HG03558 (cell line): Measurements from ENCODE around the gene ART3.
"Not testable (repeated sequence)": the region's sequence is repeated elsewhere in the genome, so short reads cannot be mapped to it uniquely, and the experiment has no call there.

Experiments used
- ATAC-seq: cut with Tn5 transposase; IDR thresholded peaks from one replicate; pipeline ENCODE4 v1.9.1; 2021; ENCODE audit warnings: moderate number of reproducible peaks; ENCODE audit not compliant: unreplicated experiment; ENCODE audit errors: extremely low read depth

The ART3 gene, protein sequence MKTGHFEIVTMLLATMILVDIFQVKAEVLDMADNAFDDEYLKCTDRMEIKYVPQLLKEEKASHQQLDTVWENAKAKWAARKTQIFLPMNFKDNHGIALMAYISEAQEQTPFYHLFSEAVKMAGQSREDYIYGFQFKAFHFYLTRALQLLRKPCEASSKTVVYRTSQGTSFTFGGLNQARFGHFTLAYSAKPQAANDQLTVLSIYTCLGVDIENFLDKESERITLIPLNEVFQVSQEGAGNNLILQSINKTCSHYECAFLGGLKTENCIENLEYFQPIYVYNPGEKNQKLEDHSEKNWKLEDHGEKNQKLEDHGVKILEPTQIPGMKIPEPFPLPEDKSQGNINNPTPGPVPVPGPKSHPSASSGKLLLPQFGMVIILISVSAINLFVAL

DNA sequence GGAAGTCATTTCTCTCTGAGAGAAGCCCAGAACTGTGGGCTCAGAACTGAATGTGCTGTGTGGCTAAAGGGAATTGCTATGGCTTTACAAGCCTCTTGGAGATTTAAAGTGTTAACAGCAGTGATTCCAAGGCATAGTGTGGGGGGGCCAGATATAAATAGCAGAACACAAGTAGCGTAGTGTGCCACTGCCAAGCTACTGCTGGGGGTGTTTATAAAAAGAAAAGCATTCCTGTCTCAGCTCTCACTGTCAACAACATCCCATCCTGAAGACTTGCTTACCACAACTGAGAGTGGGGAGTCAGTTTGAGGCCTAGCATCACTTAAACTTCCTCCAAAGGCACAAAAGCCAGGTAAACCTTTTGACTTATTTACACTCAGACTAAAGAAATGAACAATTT lies at the start of gene ART3:
ART3 (plus strand) TSS at position 242 of the 400 bp plus-strand sequence. CDS start 1,181 bp downstream, outside the sequence.
- no peak for ATAC-seq

DNA sequence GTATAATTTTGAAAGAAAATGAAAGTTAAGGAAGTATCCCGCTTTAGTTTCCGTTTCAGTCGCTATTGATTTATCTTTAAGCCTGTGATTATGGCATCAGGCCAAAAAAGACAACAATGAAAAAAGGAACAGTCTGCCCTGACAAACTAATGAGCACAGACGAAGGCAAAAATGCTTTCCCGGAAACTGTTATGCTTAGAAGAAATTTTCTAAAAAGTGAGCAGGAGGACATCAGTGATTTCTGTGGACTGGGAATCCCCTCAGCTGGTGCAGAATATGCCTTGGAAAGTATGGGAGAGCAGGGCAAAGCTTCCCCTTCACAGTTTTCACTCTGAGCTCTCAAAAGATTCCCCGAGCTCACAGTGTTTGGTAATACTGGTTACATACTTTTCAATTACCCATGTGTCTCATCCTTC lies 46.2 kb upstream of the ART3 start:
- no peak for ATAC-seq

DNA sequence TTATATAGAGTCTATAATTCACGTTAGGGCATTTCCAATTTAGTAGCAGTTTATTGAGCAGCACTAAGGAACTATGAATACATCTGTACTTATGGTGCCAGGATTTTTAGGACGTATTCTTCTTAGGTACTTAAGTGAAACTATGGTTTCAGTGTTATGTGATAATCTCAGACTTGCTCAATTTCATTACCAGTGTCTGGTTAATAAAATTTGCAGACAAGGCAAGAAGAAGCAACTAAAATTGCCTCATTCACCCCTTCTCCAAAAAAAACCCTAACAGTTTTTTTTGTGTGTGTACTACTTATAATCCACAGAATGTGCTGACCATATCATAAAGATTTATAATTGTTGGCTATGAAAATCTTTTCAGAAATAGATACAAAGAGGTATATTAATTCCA lies 45.2 kb upstream of the ART3 start:
- ATAC-seq = no peak

DNA sequence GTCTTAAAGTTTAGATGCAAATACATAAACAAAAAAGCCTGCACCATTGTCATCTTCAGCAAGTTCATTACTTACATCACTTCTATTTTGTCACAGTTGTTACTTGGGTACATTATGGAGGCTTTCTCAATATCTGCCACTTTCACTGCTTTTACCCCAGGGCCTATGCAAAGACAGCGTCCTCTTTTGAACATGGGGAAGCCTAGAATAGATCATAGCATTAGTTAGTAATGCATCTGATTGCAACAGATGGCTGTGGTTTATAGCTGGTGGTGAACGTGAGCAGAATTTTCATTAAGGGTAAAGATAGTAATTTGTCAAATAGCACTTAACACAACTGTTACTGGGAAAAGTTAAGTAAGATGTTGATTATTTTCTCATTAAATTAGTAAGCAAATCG lies 39.4 kb upstream of the ART3 start:
- no peak for ATAC-seq

DNA sequence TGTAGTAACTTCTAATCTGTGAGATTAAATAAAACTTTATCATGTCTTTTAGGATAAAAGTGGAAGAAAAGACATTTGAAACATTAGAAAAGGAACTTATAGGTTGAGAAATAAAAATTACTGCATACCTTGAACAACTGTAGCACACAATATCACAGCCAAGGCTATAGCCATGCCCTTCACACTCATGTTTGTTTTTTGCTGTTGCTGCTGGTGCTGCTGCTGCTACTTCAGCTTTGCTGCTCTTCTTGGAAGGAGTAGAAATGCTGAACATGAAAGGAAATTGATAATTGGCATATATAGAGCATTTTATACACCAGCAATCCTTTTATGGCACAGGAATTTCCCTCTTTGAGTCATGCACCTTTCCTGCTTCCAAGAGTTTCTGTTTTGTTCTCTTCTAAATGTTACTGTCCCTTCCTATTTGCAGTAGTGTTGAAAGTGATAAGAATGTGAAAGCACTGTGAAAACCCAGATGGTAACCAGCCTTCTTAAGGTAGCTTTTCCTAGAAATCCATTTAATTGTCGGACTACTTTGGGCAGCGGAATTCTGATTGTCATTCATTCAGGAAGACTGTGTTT lies 38.6 kb upstream of the ART3 start, which contains the start of gene CXCL11:
CXCL11 (minus strand) TSS at position 272 of the 582 bp plus-strand sequence; CDS start at position 189, 83 bp downstream.
- no peak for ATAC-seq

DNA sequence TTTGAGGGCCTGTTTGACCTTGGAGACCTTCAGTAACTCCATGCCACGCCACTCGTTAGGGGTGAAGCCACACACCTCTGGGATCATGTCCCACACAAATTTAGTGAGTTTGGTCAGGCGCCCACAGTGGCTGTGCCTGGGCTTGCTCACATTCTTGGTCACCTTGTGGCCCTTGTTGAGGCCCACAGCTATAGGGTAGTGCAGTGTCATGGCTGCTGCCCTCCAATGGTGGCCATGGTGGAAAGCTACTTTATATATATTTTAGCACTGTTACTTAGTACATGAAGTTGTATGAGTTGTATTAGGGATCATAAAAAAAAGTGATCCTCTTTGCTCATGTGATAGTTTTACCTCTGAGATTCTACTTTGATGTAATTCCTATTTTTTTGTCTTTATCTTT lies 37.7 kb upstream of the ART3 start:
- no peak for ATAC-seq

DNA sequence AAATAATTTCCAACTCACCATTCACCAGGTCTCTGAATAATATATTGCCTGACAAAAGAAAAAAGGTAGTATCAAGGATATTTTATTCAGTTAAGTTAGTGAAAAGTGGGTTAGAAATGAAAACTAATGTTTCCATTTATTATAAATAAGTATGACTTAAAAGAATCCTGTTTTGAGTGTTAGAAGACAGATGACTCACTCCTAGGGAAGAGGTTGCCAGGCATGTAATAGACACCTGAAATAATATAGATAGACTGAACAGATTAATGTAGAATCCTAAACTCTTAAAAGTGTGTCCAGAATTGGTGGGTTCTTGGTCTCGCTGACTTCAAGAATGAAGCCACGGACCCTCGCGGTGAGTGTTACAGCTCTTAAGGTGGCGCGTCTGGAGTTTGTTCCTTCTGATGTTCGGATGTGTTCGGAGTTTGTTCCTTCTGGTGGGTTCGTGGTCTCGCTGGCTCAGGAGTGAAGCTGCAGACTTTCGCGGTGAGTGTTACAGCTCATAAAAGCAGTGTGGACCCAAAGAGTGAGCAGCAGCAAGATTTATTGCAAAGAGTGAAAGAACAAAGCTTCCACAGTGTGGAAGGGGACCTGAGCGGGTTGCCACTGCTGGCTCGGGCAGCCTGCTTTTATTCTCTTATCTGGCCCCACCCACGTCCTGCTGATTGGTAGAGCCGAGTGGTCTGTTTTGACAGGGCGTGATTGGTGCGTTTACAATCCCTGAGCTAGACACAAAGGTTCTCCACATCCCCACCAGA lies 32.1 kb upstream of the ART3 start:
- not testable (repeated sequence) for ATAC-seq

DNA sequence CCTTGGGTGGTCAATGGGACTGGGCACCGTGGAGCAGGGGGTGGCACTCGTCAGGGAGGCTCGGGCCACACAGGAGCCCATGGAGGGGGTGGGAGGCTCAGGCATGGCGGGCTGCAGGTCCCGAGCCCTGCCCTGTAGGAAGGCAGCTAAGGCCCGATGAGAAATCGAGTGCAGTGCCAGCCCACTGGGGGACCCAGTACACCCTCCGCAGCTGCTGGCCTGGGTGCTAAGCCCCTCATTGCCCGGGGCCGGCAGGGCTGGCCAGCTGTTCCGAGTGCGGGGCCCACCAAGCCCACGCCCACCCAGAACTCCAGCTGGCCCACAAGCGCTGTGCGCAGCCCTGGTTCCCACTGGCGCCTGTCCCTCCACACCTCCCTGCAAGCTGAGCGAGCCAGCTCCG lies 31.2 kb upstream of the ART3 start:
- ATAC-seq = not testable (repeated sequence)

DNA sequence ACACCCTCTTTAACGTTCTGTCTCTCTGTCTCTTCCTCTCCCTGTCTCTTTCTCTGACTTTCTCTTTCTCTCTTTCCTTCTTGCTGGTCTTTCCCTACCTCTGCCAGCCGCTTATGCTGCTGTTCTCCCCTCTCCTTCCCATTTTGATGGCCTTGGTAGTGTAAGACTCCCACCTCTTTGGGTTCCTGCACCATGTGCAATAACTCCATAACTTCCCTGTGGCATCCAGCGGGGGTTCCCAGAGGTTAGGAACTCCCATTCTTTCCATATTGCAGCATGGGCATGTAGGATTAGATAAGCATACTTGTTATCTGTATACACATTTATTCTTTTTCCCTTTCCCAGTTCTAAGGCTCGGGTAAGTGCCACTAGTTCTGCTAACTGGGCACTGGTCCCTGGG lies 29.8 kb upstream of the ART3 start:
- not testable (repeated sequence) for ATAC-seq

DNA sequence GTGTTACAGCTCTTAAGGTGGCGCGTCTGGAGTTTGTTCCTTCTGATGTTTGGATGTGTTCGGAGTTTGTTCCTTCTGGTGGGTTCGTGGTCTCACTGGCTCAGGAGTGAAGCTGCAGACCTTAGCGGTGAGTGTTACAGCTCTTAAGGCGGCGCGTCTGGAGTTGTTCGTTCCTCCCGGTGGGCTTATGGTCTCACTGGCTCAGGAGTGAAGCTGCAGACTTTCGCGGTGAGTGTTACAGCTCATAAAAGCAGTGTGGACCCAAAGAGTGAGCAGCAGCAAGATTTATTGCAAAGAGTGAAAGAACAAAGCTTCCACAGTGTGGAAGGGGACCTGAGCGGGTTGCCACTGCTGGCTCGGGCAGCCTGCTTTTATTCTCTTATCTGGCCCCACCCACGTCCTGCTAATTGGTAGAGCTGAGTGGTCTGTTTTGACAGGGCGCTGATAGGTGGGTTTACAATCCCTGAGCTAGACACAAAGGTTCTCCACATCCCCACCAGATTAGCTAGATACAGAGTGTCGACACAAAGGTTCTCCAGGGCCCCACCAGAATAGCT lies 24.6 kb upstream of the ART3 start:
- ATAC-seq = not testable (repeated sequence)

DNA sequence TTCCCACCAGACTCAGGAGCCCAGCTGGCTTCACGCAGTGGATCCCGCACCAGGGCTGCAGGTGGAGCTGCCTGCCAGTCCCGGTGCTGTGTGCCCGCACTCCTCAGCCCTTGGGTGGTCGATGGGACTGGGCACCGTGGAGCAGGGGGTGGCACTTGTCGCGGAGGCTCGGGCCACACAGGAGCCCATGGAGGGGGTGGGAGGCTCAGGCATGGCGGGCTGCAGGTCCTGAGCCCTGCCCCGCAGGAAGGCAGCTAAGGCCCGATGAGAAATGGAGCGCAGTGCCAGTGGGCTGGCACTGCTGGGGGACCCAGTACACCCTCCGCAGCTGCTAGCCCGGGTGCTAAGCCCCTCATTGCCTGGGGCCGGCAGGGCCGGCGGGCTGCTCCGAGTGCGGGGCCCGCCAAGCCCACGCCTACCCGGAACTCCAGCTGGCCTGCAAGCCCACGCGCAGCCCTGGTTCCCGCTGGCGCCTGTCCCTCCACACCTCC lies 23.9 kb upstream of the ART3 start:
- not testable (repeated sequence) for ATAC-seq

DNA sequence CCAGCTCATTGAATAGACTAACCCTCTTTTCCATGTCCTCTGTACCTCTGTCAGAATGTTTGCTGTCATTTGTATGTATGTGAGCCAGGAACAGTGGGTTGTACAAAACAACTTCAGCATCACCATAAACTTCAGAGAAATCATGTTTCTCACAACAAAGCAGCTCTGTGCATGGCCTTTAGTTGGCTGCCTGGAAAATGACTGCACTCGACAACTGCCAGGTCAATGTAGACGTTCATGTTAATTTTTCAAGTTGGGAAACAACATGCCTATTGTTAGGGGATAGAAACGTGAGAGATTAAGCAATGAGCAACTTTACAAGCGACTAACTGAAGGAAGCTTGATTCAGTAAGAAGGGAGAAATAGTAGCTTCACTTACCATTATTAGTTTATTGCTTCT lies 20.8 kb upstream of the ART3 start:
- no peak for ATAC-seq

DNA sequence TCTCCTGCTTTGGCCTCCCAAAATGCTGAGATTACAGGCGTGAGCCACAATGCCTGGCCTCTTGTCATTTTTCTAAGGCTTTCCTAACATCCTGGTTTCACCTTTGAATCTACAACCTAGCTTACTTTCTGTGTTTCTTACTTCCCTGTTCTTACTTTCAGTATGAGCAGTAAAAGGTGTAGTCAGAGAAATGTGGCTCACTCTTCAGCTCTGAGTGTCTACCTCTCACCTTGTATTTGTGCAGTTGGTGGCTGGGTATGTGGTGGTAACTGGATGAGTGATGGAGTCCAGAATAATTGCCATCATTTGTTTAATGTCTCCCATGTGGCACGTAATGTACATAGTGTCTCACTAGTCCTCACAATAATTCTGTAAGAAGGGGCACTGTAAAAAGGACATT lies 19.5 kb upstream of the ART3 start:
- ATAC-seq = peak; percentile 89

DNA sequence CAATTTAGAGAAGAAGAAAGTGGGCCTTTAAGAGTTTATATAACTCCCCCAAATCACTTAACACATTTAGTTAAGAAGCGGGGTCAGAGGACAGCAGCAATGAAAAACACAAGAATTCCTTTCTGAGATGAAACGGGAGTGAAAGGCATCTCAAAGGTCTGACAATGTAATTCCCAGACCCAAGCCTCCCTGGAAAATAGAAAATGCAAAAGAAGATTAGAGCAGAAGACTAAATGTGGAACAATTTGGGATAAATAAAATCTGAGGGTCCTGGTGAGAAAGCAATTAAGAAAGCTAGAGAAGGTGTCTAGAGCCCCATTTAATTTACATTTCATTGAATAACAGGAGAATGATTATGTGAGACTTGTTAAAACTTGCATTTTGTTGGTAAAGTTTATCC lies 19.1 kb upstream of the ART3 start:
- no peak for ATAC-seq

DNA sequence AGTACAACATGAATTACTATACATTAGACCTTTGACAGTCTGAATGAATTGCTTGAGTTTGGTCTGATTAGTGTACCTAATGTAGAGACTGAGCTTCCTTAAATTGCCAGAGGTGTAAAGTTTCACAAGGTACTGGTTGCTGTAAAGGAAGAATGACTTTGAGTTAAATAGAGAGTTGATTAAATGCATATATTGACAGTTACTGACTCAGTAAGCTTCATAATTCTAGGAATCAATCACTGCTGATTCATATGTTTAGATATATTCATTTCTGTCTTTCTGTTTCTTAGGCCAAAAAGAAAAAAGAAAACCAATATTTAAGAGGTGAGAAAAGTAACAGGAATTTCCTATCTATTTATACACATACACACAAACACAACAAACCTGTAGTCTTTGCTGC lies 16.2 kb upstream of the ART3 start:
- ATAC-seq = no peak

DNA sequence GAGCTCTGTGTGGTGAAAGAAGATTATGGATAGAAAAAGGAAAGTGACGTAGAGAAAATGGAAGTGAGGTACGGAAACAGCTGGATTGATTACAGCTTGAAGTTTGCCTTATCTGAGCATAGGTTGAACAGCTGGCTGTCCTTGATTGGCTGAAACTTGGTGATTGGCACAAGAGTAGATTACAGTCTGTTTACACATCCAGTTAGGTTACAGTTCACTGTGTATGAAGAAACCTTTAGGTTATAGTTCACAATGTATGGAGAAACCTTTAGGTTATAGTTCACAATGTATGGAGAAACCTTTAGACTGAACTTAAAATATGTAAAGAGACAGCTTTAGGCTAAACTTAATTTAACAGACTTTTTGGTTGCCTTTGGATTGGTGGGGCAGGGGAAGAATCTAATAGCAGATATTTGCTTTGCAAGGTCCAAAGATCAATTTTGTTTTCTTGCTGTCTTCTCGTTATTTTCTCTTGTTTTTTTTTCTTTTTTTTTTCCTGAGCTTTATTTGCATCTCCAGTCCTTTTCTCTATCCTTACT lies 15.6 kb upstream of the ART3 start:
- ATAC-seq = no peak

DNA sequence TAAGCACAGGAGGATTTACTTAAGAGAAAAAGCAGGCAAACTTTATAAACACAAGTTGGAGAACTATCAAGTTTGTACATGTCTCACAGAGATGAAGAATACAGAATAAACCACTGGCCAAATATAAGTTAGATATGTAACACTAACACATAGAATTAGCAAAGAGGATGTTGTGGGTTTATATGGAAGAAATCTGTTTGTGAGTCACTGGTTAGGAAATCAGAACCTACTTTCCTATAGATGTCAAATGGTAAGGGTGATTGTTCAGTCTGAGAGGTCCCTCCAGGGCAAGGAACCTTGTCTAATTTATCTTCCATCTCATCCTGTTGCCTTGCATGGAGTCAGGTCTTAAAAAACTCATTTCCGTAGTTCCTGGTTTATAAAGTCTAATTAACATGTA lies 14.8 kb upstream of the ART3 start:
- no peak for ATAC-seq

DNA sequence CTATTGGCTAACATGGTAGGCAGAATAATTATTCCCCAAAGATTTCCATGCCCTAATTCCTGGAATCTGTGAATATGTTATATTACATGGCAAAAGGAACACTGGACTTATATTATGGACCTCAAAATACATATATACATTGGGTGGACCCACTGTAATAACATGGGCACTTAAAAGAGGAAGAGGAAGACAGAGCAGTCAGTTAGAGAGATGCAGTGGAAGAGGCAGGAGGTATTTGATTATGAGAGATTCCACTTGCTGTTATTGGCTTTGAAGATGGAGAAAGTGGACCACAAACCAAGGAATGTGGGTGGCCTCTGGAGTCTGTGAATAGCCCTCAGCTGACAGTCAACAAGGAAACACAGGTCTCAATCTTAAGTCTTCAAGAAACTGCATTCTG lies 14.0 kb upstream of the ART3 start:
- no peak for ATAC-seq

DNA sequence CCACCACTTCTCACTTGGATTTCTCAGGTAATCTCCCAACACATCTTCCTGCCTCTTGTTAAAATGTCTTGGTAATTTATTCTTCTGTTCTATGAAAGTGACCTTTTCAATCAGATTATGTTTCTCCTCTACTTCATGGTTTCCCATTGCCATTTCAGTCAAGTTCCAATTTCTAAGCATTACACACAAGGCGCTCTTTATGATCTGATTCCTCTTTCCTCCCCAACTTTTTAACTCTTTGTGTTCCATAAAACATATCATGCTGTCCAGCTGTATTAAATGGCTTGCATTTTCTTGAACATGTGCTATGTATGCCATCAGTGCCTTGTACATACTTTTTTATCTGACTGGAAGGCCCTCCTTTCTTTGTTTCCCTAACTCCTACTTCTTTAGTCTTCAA lies 13.1 kb upstream of the ART3 start:
- ATAC-seq = no peak

DNA sequence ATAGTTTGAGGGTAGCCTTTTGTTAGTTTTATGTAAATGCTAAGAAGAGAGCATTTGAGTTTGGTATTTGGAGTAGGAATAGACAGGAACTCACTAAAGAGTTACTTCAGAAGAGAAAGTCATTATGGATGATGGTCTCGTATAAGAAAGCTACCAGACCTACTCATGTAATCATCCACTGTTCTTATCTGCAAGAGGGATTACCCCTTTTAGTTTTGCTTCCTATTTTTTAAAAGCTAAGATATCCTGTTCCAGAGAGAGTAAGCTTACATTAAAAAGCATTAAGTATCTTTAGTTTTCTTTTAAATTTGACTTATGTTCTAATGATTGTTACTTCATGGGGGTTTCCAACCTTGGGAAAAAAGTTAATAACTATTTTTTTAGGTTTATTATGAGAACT lies 12.5 kb upstream of the ART3 start:
- ATAC-seq = peak; percentile 72
